Adrenal gland (tissue), 5 donors: ENCODE data around the gene ZDHHC14.
"Not testable (repeated sequence)": the region's sequence is repeated elsewhere in the genome, so short reads cannot be mapped to it uniquely, and the experiment has no call there.

ENCODE experiments used
- POLR2A ChIP-seq, 2 donors: fragments of 450-650 bp; IDR thresholded peaks; one replicate each; pipeline ENCODE4 v1.6.1; 2017; ENCODE audit warnings: antibody characterized with exemption in 2 of 2, mild to moderate bottlenecking in 2 of 2, moderate library complexity in 1 of 2
- TF ChIP-seq, protein P1 (sequence below), 6 experiments: fragments of 450-650 bp in 4 of 6; fragments of 200-600 bp in 2 of 6; sonication (generic) in 1 of 6; IDR thresholded peaks; 1 replicate in 5 of 6; 2 replicates in 1 of 6; pipeline versions ENCODE4 v1.5.1 to v1.8.0; 2016 to 2021; ENCODE audit warnings: antibody characterized with exemption in 6 of 6, mild to moderate bottlenecking in 2 of 6, moderate library complexity in 1 of 6
- donor health status: DM: no; HTN: no; CAD: no.

- TF ChIP-seq, protein P1, sequence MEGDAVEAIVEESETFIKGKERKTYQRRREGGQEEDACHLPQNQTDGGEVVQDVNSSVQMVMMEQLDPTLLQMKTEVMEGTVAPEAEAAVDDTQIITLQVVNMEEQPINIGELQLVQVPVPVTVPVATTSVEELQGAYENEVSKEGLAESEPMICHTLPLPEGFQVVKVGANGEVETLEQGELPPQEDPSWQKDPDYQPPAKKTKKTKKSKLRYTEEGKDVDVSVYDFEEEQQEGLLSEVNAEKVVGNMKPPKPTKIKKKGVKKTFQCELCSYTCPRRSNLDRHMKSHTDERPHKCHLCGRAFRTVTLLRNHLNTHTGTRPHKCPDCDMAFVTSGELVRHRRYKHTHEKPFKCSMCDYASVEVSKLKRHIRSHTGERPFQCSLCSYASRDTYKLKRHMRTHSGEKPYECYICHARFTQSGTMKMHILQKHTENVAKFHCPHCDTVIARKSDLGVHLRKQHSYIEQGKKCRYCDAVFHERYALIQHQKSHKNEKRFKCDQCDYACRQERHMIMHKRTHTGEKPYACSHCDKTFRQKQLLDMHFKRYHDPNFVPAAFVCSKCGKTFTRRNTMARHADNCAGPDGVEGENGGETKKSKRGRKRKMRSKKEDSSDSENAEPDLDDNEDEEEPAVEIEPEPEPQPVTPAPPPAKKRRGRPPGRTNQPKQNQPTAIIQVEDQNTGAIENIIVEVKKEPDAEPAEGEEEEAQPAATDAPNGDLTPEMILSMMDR (IDR thresholded peaks at IDR 0.05) = not testable (repeated sequence)
- not testable (repeated sequence) for TF ChIP-seq POLR2A (IDR thresholded peaks at IDR 0.05)
Observed at GRCh38 chr6:157408427-157408826, 27.4 kb downstream of the ZDHHC14 start.
